ENCODE results near the gene ZDHHC14.
"Not testable (repeated sequence)": the region's sequence is repeated elsewhere in the genome, so short reads cannot be mapped to it uniquely, and the experiment has no call there.

Gene ZDHHC14

DNA sequence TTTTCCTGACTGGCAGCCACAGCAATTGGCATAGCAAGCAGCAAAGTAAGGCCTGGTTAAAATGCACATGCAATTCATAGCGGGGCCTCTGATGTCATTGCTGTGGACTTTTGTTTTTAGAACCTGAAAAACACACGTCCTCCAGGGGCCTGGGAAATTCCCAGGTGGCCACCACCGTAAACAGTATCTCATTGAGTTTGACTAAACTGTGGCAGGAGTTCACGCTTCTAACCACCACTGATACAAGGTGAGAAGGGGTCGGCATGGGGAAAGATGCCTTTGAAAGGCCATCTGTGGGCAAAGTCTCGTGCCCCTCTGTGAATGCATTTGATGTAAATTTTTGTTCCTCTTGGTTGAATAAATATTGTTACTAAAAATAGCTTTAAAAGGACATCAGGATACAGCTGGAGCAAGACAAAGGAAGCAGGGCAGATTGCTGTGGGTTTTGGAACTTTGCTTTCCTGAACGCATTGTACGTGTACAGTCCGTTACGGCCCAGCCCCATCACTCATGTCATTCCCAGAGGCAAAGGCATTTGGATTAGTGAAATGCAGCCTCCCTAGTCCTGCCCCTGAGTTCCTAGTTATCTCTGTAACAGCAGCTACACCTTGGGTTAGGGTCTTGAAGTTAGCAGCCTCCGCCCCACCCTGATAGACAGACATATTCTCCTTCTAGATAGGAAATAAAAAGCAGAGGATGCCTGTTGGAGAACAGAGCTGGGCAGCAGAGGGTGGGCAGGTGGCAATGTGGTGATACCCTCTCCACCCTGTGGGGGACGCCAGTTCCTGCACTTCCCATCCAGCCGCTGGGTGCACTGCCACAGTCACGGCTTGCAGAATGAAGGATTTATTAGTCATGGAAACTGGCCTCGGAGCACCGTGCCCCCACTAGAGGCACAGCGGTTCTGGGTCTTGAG lies 80.3 kb downstream of the ZDHHC14 start:
- no peak overlapping the region for H3K4me3 ChIP-seq (ENCODE audit: low read depth, low read length)

DNA sequence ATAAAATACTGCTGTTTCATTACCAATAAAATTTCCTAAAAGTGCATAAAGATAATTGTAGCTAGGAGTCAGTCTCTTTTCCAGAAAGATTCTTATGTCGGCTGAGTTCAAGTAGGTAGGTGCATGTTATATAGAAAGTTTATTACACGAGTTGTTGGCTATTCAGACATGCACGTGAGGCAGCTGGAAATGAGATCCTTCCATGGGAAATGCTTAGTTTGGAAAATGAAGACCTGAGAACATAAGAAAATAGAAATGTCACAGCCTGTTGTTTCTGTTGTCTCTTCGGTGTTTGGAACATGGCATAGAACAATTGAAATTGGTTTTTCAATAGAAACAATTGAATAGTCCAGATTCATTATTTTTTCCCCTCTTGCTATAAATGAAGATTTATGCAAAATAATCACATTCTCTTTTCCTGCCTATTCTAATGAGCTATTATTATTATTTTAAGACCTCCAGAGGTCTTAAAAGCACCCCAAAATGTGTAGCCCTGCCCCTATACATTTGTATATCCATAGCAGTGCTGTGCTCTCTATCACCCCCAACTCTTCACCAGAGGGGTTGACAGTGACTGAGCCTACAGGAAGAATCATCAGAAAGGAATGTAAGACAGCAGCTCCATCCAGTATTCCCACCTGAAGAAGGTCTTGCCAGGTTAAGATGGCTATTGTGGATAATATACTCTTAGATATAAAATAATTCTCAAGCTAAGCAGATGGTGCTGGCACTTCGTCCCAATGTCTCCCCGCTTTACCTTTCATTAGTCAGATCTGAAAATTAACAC lies 82.2 kb downstream of the ZDHHC14 start:
- no peak overlapping the region for H3K4me3 ChIP-seq (ENCODE audit: low read depth, low read length)

DNA sequence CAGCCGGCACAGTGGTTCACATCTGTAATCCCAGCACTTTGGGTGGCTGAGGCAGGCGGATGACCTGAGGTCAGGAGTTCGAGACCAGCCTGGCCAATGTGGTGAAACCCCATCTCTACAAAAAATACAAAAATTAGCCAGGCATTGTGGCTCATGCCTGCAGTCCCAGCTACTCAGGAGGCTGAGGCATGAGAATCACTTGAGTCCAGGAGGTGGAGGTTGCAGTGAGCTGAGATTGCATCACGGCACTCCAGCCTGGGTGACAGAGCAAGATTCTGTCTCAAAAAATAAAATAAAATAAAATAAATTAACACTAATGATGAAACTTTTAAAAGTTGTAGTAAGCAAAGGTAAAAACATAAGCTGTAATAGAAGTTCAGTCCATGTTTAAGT lies 82.7 kb downstream of the ZDHHC14 start:
- H3K4me3 ChIP-seq (ENCODE audit: low read depth, low read length): not testable (repeated sequence)

DNA sequence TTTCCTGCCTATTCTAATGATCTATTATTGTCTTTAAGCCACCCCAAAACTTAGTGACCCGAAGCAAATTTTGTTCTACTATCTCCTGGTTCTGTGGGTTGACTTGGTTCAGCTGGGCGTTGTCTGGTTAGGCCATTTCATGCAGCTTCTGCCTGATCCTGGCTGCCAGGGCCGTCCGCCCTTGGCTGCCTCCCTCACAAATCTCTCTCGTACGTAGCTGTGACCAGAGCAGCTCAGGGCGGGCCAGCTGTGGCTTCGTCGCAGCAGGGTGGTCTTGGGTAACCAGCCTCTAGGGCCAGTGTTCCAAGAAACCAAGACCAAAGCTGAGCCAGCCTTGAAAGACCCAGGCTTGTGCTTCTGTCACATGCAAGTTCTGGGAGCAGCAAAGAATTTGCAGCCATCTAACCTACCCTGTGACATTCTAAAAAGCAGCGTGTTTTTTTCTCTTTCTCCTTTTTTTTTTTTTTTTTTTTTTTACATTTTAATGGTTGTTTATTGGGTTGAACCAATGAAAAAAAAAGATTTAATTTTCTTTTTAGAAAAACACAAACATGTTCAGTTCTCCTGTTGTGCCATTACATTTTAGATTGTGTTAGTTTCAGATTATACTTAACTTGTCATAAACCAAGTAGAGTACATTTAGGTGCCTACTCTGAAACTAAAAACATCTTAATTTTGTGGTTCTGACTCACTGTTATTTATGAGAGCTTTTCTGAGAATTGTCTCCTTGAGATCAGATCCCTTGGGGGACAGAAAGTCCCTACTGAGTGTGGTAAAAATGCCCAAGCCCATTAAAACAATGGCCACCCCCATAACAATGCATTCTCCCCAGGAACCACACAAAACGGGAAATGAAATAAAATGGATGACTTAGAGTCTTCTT lies 83.9 kb downstream of the ZDHHC14 start:
- H3K4me3 ChIP-seq (ENCODE audit: low read depth, low read length): no peak overlapping the region

DNA sequence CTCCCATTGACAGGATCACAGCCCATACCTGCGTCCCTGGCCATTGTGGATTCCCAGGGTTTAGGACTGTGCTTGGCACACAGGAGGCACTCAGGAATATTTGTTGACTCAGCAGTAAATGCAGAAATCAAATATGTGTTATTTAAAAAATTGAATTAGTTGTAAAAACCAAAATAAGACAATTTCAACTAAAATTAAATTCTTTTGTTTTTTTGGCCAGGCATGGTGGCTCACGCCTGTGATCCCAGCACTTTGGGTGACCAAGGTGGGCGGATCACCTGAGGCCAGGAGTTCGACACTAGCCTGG lies 85.3 kb downstream of the ZDHHC14 start:
- H3K4me3 ChIP-seq (ENCODE audit: low read depth, low read length): no peak overlapping the region

DNA sequence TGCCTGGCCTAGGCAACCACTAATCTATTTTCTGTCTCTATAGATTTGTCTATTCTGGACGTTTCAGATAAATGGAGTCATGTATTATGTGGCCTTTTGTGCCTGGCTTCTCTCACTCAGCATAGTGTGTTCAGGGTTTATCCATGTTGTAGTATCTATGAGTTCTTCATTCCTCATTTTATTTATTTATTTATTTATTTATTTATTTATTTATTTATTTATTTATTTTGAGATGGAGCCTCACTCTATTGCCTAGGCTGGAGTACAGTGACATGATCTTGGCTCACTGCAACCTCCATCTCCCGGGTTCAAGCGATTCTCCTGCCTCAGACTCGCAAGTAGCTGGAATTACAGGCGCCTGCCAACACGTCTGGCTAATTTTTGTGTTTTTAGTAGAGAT lies 86.3 kb downstream of the ZDHHC14 start:
- H3K4me3 ChIP-seq (ENCODE audit: low read depth, low read length): not testable (repeated sequence)

DNA sequence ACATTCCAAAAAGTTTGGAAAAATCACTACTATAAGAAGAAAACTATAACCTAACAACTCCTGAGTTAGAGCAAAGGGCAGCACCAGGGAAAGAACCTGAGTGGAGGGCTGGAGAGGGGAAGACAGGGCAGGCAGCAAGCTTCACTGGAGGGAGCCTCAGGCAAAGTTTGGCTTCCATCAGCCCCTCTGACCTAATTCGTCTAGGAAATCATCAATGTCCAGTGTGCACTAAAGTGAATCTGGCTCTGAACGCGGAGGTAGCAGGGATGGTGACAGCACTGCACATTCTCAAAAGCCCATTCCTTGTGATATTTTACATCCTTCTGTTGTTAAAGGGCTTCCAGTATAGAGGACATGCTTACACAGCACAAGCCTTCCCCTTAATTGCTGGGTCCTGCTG lies 87.1 kb downstream of the ZDHHC14 start:
- H3K4me3 ChIP-seq (ENCODE audit: low read depth, low read length): no peak overlapping the region

DNA sequence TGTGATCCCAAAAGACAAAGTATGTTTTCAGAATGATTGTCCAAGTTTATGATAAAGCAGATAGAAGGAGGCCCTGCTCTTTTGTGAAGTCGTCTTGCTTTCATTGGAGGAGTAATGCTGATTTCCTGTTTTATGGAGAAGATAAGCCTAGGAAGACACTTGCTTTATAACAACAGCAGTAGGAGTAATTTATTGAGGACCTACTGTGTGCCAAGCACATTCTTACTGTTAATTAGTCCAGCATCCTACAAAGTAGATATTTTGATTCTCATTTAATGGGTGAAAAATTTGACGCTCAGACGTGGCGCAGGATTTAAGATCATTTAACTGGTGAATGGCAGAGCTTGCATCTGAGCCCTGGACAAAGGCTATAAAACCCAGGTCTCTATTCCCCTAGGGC lies 87.6 kb downstream of the ZDHHC14 start:
- no peak overlapping the region for H3K4me3 ChIP-seq (ENCODE audit: low read depth, low read length)

DNA sequence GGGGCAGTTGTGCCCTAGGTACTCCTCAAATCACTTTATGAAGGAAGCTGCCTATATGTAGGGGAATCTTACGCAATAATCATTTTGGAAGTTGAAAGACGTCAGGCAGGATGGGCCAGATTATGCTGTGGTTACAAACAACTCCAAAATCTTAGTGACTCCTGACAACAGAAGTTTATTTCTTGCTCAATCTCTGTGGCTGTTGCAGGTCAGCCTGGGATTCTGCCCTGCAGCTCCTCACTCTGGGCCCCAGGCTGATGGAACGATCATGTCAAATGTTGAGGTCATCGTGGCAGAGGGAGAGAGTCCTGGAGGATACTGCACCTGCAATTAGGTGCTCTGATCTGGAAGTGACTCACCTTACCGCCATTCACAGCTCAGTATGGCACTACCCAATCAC lies 88.4 kb downstream of the ZDHHC14 start:
- H3K4me3 ChIP-seq (ENCODE audit: low read depth, low read length): no peak overlapping the region

DNA sequence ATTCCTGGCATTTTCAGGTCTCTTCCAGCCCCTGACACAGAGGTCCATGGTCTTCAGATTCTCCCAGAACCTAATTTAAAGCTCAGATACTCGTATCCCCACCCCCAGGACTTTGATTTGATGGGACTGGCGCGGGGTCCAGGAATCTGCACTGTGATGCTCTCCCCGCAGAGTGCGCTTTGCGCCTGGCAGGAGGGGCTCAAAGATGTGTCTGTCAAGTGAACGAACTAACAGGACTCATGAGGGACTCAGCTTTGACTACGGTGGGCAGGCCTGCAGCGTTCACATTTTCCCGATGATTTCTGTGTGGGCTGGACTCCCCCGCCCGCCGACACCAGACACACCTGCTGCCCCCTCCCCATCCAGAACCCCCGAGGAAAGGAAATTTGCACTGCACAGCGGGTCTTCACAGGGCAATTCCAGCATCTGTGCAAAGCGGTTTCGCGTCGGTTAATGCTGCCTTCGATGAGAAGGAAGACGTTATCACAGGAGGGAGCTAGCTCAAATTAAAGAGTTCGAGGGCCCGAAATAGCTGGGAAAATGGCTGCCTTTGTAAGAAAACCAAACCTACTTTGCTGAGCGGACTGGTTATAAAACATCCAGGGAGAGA lies 90.2 kb downstream of the ZDHHC14 start:
- H3K4me3 ChIP-seq (ENCODE audit: low read depth, low read length): no peak overlapping the region

DNA sequence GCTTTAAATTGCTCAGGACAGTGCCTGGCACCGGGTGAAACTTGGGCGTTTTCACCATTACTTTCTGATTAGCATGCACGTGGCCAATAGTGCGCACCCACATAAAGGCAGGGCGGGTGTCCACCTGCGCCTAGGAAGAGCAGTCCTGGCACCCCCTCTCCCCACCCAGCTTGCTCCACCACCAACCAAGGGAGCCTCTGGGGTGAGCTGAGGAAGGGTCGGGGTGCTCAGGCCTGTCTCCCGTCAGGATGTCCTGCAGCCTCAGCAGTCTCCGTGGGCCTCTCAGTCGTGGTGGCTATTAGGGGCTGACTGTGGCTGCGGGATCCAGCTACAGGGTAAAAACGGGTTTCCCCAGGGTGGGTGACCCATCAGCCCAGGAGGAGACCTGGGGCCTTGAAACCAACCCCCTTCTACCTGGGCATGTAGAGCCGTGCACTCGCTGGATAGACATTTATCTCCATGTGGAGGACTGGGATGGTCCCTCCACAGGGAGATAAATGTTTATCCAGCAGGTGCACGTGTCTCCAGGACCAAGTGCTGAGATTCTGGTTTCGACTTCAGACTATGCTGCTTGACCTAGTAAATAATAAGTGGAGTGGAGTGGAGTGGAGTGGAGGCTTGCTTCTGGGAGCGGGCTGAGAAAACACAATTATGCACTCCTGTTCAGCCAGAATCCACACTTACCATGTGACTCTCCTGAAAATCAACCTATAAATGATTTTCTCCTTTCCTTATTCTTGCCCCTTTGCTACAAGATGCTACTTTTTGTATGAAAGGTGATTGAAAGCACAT lies 91.1 kb downstream of the ZDHHC14 start:
- H3K4me3 ChIP-seq (ENCODE audit: low read depth, low read length): no peak overlapping the region

DNA sequence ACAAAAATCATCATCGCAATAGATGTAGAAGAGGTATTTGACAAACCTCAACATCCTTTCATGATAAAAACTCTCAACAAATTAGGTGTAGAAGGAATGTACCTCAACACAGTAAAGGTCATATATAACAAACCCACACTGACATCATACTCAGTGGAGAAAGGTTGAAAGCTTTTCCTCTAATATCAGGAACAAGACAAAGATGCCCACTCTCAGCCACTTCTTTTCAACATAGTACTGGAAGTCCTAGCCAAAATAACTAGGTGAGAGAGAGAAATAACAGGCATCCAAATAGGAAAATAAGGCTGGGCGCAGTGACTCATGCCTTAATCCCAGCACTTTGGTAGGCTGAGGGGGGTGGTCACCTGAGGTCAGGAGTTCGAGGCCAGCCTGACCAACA lies 95.8 kb downstream of the ZDHHC14 start:
- no peak overlapping the region for H3K4me3 ChIP-seq (ENCODE audit: low read depth, low read length)

DNA sequence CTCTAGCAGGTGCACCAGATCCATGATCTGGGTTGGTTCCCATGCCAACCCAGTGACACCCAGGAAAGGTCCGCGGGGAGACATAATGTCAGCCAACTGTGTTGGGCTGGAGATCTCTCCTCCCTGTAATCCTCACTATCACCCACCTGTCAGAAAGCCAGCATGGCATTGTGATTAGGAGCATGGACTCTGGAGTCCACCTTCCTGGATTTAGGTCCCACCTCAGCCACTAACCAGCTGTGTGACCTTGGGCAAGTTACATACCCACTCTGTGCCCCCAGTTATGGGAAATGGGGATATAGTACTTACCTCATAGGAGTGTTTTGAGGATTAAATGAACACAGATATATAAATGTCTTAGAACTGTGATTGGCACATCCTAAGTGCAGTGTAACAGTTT lies 97.9 kb downstream of the ZDHHC14 start:
- no peak overlapping the region for H3K4me3 ChIP-seq (ENCODE audit: low read depth, low read length)

DNA sequence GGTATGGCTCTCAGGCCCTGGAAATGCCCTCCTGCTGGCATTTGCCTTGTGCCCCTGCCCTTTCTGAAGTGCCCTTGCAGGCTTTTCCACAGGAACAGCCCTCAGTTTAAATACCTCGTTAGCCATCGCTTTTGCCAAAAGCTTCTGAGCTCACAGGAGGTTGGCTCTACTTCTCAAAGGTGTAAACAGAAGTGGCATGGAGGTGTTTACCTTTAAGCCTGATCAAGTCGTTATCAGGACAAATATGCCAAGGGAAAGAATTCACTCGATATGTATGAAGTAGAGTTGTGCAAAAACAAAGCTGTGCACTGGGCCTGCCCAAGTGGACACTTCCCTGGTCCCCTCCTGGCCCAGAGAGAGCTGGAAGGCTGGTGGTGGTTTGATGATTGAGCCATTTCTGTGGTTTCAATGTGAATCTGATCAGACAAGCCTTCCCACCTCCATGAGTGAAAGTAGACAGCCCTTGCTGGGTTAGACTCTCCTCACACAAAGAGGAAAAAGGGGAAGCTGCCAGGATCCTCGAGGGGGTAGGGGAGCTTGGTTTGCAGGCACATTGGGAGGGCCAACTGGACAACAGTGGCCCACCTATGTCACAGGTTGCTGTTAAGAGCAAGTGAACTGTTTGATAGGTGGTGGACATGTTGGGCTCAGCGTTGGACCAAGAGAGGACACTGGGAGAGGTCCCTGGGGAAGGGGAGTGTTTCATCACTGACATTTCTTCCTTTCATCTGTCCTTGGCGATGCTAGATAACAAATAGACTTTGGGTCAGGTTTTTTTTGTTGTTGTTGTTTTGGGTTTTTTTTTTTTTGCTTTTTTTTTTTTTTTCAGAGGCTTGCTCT lies 98.7 kb downstream of the ZDHHC14 start:
- no peak overlapping the region for H3K4me3 ChIP-seq (ENCODE audit: low read depth, low read length)

DNA sequence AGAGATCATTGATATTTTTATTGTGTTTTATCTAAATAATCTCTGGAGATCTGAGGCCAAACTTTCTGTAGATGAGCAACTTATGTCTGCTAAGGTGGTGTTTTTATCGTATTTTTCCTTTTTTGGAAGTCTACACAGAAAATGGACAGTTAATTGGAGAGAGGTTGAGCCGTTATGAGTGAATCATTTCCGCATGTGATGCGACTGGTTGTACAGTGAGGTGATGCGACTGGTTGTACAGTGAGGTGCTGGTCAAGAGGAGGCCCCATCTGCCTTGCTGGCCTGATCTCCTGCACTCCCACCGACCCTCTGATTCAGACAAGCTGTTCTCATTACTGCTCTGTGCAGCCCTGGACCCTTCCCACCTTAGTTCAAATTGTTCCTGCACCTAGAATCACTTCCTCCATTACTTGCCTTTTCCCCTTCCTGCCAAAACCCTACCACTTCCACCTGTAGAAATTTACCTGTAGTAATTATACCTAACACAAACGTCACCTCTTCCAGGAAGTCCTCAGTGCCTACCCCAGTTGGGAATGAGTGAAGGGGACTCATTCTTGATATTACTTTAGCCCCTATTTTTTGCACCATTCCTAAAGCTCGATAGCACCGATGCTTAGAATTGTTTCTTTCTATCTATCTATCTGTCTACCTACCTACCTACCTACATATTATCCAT lies 100.3 kb downstream of the ZDHHC14 start:
- H3K4me3 ChIP-seq (ENCODE audit: low read depth, low read length): no peak overlapping the region

DNA sequence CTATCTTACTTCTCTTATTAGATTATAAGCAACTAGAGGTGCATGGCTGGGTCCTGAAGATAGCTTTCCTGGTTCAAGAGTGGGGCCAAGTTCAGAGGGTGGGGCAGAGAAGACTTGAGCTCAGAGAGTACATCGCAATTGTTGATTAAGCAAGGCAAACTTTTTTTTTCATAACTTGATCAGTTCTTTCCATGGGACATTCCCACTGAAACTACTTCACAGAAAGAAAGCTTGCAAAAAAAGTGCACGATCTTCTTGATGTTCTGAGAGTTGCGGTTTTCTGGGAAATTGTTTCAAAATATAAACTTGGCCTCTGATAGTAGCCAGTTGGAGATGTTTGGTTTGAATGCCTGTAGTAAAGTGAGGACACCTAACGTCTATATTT lies 100.9 kb downstream of the ZDHHC14 start:
- H3K4me3 ChIP-seq (ENCODE audit: low read depth, low read length): no peak overlapping the region

DNA sequence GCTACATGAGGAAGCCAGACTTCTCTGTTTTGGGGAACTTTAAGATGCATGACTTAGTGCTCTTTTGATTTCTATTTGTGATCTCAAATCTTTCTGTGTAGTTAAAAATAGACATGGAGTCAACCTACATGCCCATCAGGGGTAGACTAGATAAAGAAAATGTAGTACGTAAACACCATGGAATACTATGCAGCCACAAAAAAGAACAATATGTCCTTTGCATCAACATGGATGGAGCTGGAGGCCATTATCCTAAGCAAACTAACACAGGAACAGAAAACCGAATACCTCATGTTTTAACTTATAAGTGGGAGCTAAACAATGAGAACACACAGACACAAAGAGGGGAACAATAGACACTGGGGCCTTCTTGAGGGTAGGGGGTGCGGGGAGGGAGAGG lies 102.8 kb downstream of the ZDHHC14 start:
- no peak overlapping the region for H3K4me3 ChIP-seq (ENCODE audit: low read depth, low read length)

DNA sequence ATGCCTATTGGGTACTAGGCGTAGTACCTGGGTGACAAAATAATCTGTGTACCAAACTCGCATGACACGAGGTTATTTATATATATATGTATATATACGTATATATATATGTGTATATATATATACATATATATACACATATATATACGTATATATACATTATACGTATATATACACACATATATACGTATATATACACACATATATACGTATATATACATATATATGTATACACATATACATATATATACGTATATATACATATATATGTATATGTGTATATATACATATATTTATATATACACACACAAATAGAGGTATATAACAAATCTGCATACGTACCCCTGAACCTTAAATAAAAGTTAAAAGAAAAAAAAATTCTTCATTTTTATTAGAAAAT lies 103.2 kb downstream of the ZDHHC14 start:
- no peak overlapping the region for H3K4me3 ChIP-seq (ENCODE audit: low read depth, low read length)

DNA sequence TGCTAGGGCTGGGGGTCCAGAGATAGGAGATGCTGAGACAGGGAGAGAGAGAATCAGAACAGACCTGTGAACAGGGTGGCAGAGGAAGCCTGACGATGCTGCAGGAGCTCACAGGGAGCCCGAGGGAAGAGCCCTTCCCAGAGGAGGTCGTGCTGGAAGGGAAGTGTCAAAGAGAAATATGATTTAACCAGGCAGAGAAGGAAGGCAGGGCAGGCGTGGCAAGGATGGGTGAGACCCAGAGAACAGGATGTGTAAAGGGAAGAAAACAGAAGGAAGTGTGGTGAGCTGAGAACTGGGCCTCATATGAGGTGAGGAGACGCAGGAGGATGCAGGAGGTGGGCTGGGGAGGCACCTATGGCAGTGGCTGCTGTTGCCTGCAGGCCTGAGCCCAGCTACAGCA lies 105.6 kb downstream of the ZDHHC14 start:
- no peak overlapping the region for H3K4me3 ChIP-seq (ENCODE audit: low read depth, low read length)
